Lower leg skin (tissue), 3 donors: ENCODE measurements around the gene RAP1GAP.

Experiments used
- POLR2A ChIP-seq, 2 donors: fragments of 450-650 bp; IDR thresholded peaks; one replicate each; pipeline ENCODE4 v1.6.1; 2016 to 2017; ENCODE audit warnings: antibody characterized with exemption in 2 of 2, mild to moderate bottlenecking in 1 of 2, moderate library complexity in 1 of 2
- TF ChIP-seq, protein P1 (sequence below), 3 donors: fragments of 450-650 bp; IDR thresholded peaks; one replicate each; pipeline ENCODE4 v1.5.1; 2016; ENCODE audit warnings: antibody characterized with exemption in 3 of 3, mild to moderate bottlenecking in 3 of 3, moderate library complexity in 2 of 3

GRCh38 chr1:21562896-21563295 lies 106.3 kb downstream of the RAP1GAP start:
- TF ChIP-seq, protein P1, sequence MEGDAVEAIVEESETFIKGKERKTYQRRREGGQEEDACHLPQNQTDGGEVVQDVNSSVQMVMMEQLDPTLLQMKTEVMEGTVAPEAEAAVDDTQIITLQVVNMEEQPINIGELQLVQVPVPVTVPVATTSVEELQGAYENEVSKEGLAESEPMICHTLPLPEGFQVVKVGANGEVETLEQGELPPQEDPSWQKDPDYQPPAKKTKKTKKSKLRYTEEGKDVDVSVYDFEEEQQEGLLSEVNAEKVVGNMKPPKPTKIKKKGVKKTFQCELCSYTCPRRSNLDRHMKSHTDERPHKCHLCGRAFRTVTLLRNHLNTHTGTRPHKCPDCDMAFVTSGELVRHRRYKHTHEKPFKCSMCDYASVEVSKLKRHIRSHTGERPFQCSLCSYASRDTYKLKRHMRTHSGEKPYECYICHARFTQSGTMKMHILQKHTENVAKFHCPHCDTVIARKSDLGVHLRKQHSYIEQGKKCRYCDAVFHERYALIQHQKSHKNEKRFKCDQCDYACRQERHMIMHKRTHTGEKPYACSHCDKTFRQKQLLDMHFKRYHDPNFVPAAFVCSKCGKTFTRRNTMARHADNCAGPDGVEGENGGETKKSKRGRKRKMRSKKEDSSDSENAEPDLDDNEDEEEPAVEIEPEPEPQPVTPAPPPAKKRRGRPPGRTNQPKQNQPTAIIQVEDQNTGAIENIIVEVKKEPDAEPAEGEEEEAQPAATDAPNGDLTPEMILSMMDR (IDR thresholded peaks at IDR 0.05): no peak
- no peak for TF ChIP-seq POLR2A (IDR thresholded peaks at IDR 0.05)
